Liver (tissue), 9 donors: ENCODE measurements around the gene MYL7. TPM values are rescaled to one million over a fixed set of nuclear protein-coding genes. Genes with fewer than 3 reads are reported as not detected.

Source experiments
- DNase-seq: peaks from one replicate; pipeline ENCODE4 v3.0.0-alpha.2; 2017; ENCODE audit warnings: low spot score
- H3K27ac ChIP-seq, 2 donors: one replicate each; pipeline ENCODE4 v1.7.0; 2013; ENCODE audit warnings: inconsistent platforms in 2 of 2, low read length in 2 of 2, control low read depth in 1 of 2, low read depth in 1 of 2, mild to moderate bottlenecking in 1 of 2
- H3K27me3 ChIP-seq, 4 donors: one replicate each; pipeline versions ENCODE4 v1.6.1 to v1.7.0; 2013; ENCODE audit warnings: low read length in 3 of 4, inconsistent platforms in 1 of 4, mild to moderate bottlenecking in 1 of 4, moderate library complexity in 1 of 4; ENCODE audit not compliant: control insufficient read depth in 4 of 4, insufficient read depth in 4 of 4
- H3K36me3 ChIP-seq, 4 donors: one replicate each; pipeline versions ENCODE4 v1.6.1 to v1.7.0; 2013; ENCODE audit warnings: low read length in 3 of 4, mild to moderate bottlenecking in 3 of 4, low read depth in 1 of 4, moderate library complexity in 1 of 4; ENCODE audit not compliant: control insufficient read depth in 4 of 4, insufficient read depth in 3 of 4
- H3K4me1 ChIP-seq, 4 donors: one replicate each; pipeline versions ENCODE4 v1.6.1 to v1.7.0; 2013; ENCODE audit warnings: low read length in 3 of 4, mild to moderate bottlenecking in 3 of 4, moderate library complexity in 1 of 4; ENCODE audit not compliant: control insufficient read depth in 4 of 4, insufficient read depth in 4 of 4
- H3K4me3 ChIP-seq, 3 donors: one replicate each; pipeline versions ENCODE4 v1.6.1 to v1.7.0; 2013; ENCODE audit warnings: low read length in 3 of 3, control low read depth in 1 of 3, low read depth in 1 of 3, mild to moderate bottlenecking in 1 of 3
- H3K9ac ChIP-seq, 2 donors: one replicate each; pipeline ENCODE4 v1.7.0; 2013; ENCODE audit warnings: low read length in 2 of 2, mild to moderate bottlenecking in 2 of 2, moderate library complexity in 2 of 2, control low read depth in 1 of 2, low read depth in 1 of 2
- H3K9me3 ChIP-seq, 4 donors: one replicate each; pipeline versions ENCODE4 v1.6.1 to v1.7.0; 2013; ENCODE audit warnings: low read length in 3 of 4; ENCODE audit not compliant: control insufficient read depth in 4 of 4
- ATF3 ChIP-seq: IDR thresholded peaks from 2 replicates; pipeline ENCODE4 v1.6.1; 2016; ENCODE audit warnings: antibody characterized with exemption
- EGR1 ChIP-seq, 2 donors: IDR thresholded peaks; 2 replicates each; pipeline ENCODE4 v1.6.1; 2016 to 2018; ENCODE audit warnings: antibody characterized with exemption in 2 of 2, low read depth in 2 of 2
- FOXA1 ChIP-seq: IDR thresholded peaks from 2 replicates; pipeline ENCODE4 v1.6.1; 2016; ENCODE audit warnings: antibody characterized with exemption
- FOXA2 ChIP-seq: IDR thresholded peaks from 2 replicates; pipeline ENCODE4 v1.6.1; 2016; ENCODE audit warnings: antibody characterized with exemption
- GABPA ChIP-seq, 2 donors: IDR thresholded peaks in 1 of 2; conservative IDR thresholded peaks in 1 of 2; 2 replicates each; pipeline ENCODE4 v1.6.1; 2016; ENCODE audit warnings: antibody characterized with exemption in 2 of 2, mild to moderate bottlenecking in 1 of 2, moderate library complexity in 1 of 2
- HNF4A ChIP-seq, 2 donors: conservative IDR thresholded peaks; 2 replicates each; pipeline ENCODE4 v1.6.1; 2016; ENCODE audit warnings: antibody characterized with exemption in 2 of 2, mild to moderate bottlenecking in 2 of 2
- HNF4G ChIP-seq: IDR thresholded peaks from 2 replicates; pipeline ENCODE4 v1.6.1; 2016; ENCODE audit warnings: antibody characterized with exemption
- JUND ChIP-seq, 2 donors: IDR thresholded peaks; 2 replicates each; pipeline ENCODE4 v1.6.1; 2016; ENCODE audit warnings: antibody characterized with exemption in 2 of 2
- MAX ChIP-seq: IDR thresholded peaks from 2 replicates; pipeline ENCODE4 v1.6.1; 2016; ENCODE audit warnings: antibody characterized with exemption
- NR2F2 ChIP-seq: IDR thresholded peaks from 2 replicates; pipeline ENCODE4 v1.6.1; 2016; ENCODE audit warnings: antibody characterized with exemption
- RAD21 ChIP-seq, 2 donors: IDR thresholded peaks; 2 replicates each; pipeline ENCODE4 v1.6.1; 2016; ENCODE audit warnings: antibody characterized with exemption in 2 of 2, mild to moderate bottlenecking in 2 of 2
- REST ChIP-seq: IDR thresholded peaks from 2 replicates; pipeline ENCODE4 v1.6.1; 2016; ENCODE audit warnings: antibody characterized with exemption, mild to moderate bottlenecking
- RXRA ChIP-seq, 2 donors: IDR thresholded peaks; 2 replicates each; pipeline ENCODE4 v1.6.1; 2017 to 2018; ENCODE audit warnings: antibody characterized with exemption in 2 of 2, mild to moderate bottlenecking in 1 of 2
- SP1 ChIP-seq: IDR thresholded peaks from 2 replicates; pipeline ENCODE4 v1.6.1; 2018; ENCODE audit warnings: antibody characterized with exemption, mild to moderate bottlenecking
- TAF1 ChIP-seq: conservative IDR thresholded peaks from 2 replicates; pipeline ENCODE4 v1.6.1; 2016; ENCODE audit warnings: antibody characterized with exemption, mild to moderate bottlenecking
- YY1 ChIP-seq: IDR thresholded peaks from 2 replicates; pipeline ENCODE4 v1.6.1; 2016; ENCODE audit warnings: antibody characterized with exemption, mild to moderate bottlenecking
- ZBTB33 ChIP-seq: IDR thresholded peaks from 2 replicates; pipeline ENCODE4 v1.6.1; 2016; ENCODE audit warnings: antibody characterized with exemption
- WGBS: extraction: QIAGEN DNeasy Blood & Tissue Kit; methylation state at CpG from one replicate; pipeline ENCODE4 v1.1.7; 2013; 5-methylcytosine and 5-hydroxymethylcytosine counted together
- polyA plus RNA-seq, 2 donors: library from polyadenylated mRNA; stranded (reverse) in 1 of 2; unstranded in 1 of 2; fragments of 200-250 nt in 1 of 2; fragments of >200 nt in 1 of 2; fragmentation: Nextera tagmentation in 1 of 2; extraction: Ambion mirVana in 1 of 2; gene quantifications; one replicate each; pipeline versions ENCODE4 v1.2.1 to v1.2.3, GENCODE V29; 2013 to 2015
- total RNA-seq, 2 donors: library from RNA; depleted of rRNA; stranded (reverse); fragments of >200 nt; gene quantifications; one replicate each; pipeline ENCODE4 v1.2.3, GENCODE V29; 2014
- TF ChIP-seq, protein P1 (sequence below): fragments of 150-350 bp; IDR thresholded peaks from 2 replicates; pipeline ENCODE4 v1.5.1; 2017; ENCODE audit warnings: improper control_type of control experiment, low read depth, low read length; ENCODE audit not compliant: missing input control
- donor health status: healthy.
- donor health status: healthy.
- donor health status: healthy.
- donor health status: healthy.
- donor health status: healthy.

MYL7 gene
- total and polyA plus RNA-seq, 4 donors, result not detected

DNA sequence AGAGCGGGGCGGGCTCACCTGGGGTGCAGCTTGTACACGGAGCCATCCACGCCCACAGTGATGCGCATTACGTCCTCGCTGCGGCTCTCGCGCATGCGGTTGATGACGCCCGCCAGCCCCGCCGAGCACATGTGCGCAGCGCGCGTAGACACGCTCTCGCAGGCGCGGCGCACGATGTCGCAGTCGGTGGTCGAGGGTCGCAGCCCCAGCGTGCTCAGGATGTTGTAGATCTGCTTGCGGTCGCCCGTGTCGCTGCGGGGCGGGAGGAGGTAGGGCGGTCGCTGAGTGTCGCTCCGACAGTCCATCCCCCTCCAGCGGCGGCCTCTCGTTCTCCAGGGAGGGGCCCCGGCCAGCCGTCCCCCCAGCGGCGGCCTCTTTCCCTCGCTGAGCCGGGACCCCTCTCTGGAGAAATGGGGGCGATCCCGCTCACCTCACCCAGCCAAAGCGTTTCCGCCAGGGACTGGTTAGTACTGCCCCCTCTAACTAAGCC lies 4.4 kb upstream of the MYL7 start:
- H3K4me3 ChIP-seq, result no peak overlapping the region
- H3K36me3 ChIP-seq, result peaks cover 0 to 16% (median 7%) of the 10 kb centered on the region in 4 donors
- WGBS, result 62% methylated on average over 53 of the region's 53 CpGs
- TF ChIP-seq EGR1 (IDR thresholded peaks at IDR 0.05; ENCODE audit: low read depth in 2 of 2), result no peak
- no peak for TF ChIP-seq RXRA (IDR thresholded peaks at IDR 0.05)
- no peak for TF ChIP-seq HNF4G
- no peak for TF ChIP-seq RAD21 (IDR thresholded peaks at IDR 0.05)
- no peak for TF ChIP-seq FOXA2
- TF ChIP-seq HNF4A (conservative IDR thresholded peaks at IDR 0.05), result no peak
- no peak for TF ChIP-seq REST
- no peak for TF ChIP-seq ZBTB33
- no peak for TF ChIP-seq FOXA1
- no peak for TF ChIP-seq NR2F2
- TF ChIP-seq ATF3, result no peak
- no peak for TF ChIP-seq GABPA (IDR thresholded peaks at IDR 0.05 in 1 of 2, conservative IDR thresholded peaks at IDR 0.05 in 1 of 2)
- TF ChIP-seq, protein P1, sequence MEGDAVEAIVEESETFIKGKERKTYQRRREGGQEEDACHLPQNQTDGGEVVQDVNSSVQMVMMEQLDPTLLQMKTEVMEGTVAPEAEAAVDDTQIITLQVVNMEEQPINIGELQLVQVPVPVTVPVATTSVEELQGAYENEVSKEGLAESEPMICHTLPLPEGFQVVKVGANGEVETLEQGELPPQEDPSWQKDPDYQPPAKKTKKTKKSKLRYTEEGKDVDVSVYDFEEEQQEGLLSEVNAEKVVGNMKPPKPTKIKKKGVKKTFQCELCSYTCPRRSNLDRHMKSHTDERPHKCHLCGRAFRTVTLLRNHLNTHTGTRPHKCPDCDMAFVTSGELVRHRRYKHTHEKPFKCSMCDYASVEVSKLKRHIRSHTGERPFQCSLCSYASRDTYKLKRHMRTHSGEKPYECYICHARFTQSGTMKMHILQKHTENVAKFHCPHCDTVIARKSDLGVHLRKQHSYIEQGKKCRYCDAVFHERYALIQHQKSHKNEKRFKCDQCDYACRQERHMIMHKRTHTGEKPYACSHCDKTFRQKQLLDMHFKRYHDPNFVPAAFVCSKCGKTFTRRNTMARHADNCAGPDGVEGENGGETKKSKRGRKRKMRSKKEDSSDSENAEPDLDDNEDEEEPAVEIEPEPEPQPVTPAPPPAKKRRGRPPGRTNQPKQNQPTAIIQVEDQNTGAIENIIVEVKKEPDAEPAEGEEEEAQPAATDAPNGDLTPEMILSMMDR, result no peak
- no peak for TF ChIP-seq MAX
- TF ChIP-seq SP1, result no peak
- no peak for TF ChIP-seq TAF1
- no peak for TF ChIP-seq JUND (IDR thresholded peaks at IDR 0.05)
- no peak for TF ChIP-seq YY1
- no peak overlapping the region for H3K9ac ChIP-seq
- H3K27me3 ChIP-seq, result no peaks in the 10 kb centered on the region
- no peak for DNase-seq
- H3K27ac ChIP-seq, result no peak overlapping the region
- H3K4me1 ChIP-seq, result peaks cover 0 to 3% (median 1%) of the 10 kb centered on the region in 4 donors
- H3K9me3 ChIP-seq, result no peaks in the 10 kb centered on the region
